ENCODE results near the gene GPR155.

GPR155 gene

GRCh38 chr2:174438146-174438886 is 48.5 kb downstream of the GPR155 start:
- Histone ChIP-seq H3K4me1 (ENCODE audit: insufficient read depth, low read length, poor library complexity, severe bottlenecking) (no peaks in the 10 kb centered on the region), H3K9me3 (ENCODE audit: insufficient read depth, low read depth, low read length) (no peaks in the 10 kb centered on the region), H2AFZ (ENCODE audit: low read length) (no peak overlapping the region), H4K20me1 (ENCODE audit: insufficient read depth, low read length, poor library complexity, severe bottlenecking) (no peaks in the 10 kb centered on the region), H3K79me2 (ENCODE audit: insufficient read depth, low read length) (no peaks in the 10 kb centered on the region), H3K9ac (ENCODE audit: low read depth, low read length, poor library complexity, severe bottlenecking) (no peak overlapping the region), H3K27me3 (ENCODE audit: insufficient read depth, low read length, poor library complexity, severe bottlenecking) (no peaks in the 10 kb centered on the region), H3K36me3 (ENCODE audit: insufficient read depth, low read length) (no peaks in the 10 kb centered on the region), H3K9me2 (replicated peaks; ENCODE audit: low read depth, low read length) (no peaks in the 10 kb centered on the region), H3K4me3 (ENCODE audit: low read length, poor library complexity, severe bottlenecking) (no peak overlapping the region), H3K4me2 (ENCODE audit: low read depth, low read length, poor library complexity, severe bottlenecking) (no peak overlapping the region), H3F3A (ENCODE audit: low read depth) (no peaks in the 10 kb centered on the region)
- TF ChIP-seq EZH2phosphoT487 (IDR thresholded peaks at IDR 0.05; ENCODE audit: borderline replicate concordance), result no peak
- TF ChIP-seq CTCF (conservative IDR thresholded peaks at IDR 0.05; ENCODE audit: low read length), result no peak

GRCh38 chr2:174436351-174436750 is 50.5 kb downstream of the GPR155 start:
- no peaks in the 10 kb centered on the region for H3K27me3 ChIP-seq (ENCODE audit: insufficient read depth, low read length, poor library complexity, severe bottlenecking)
- no peaks in the 10 kb centered on the region for H3K36me3 ChIP-seq (ENCODE audit: insufficient read depth, low read length)
- H3K4me1 ChIP-seq (ENCODE audit: insufficient read depth, low read length, poor library complexity, severe bottlenecking), result no peaks in the 10 kb centered on the region
- H3K9ac ChIP-seq (ENCODE audit: low read depth, low read length, poor library complexity, severe bottlenecking), result no peak overlapping the region
- TF ChIP-seq EZH2phosphoT487 (IDR thresholded peaks at IDR 0.05; ENCODE audit: borderline replicate concordance), result no peak
- no peak for TF ChIP-seq CTCF (conservative IDR thresholded peaks at IDR 0.05; ENCODE audit: low read length)
- no peaks in the 10 kb centered on the region for H4K20me1 ChIP-seq (ENCODE audit: insufficient read depth, low read length, poor library complexity, severe bottlenecking)
- no peaks in the 10 kb centered on the region for H3K9me2 ChIP-seq (replicated peaks; ENCODE audit: low read depth, low read length)
- no peak overlapping the region for H3K4me3 ChIP-seq (ENCODE audit: low read length, poor library complexity, severe bottlenecking)
- H3K9me3 ChIP-seq (ENCODE audit: insufficient read depth, low read depth, low read length), result no peaks in the 10 kb centered on the region
- H2AFZ ChIP-seq (ENCODE audit: low read length), result no peak overlapping the region
- H3K4me2 ChIP-seq (ENCODE audit: low read depth, low read length, poor library complexity, severe bottlenecking), result no peak overlapping the region
- H3F3A ChIP-seq (ENCODE audit: low read depth), result no peaks in the 10 kb centered on the region
- H3K79me2 ChIP-seq (ENCODE audit: insufficient read depth, low read length), result no peaks in the 10 kb centered on the region

GRCh38 chr2:174431902-174432301 is 54.9 kb downstream of the GPR155 start:
- Histone ChIP-seq H3F3A (ENCODE audit: low read depth) (no peaks in the 10 kb centered on the region), H3K4me1 (ENCODE audit: insufficient read depth, low read length, poor library complexity, severe bottlenecking) (no peaks in the 10 kb centered on the region), H2AFZ (ENCODE audit: low read length) (no peak overlapping the region), H3K4me3 (ENCODE audit: low read length, poor library complexity, severe bottlenecking) (no peak overlapping the region), H3K4me2 (ENCODE audit: low read depth, low read length, poor library complexity, severe bottlenecking) (no peak overlapping the region), H4K20me1 (ENCODE audit: insufficient read depth, low read length, poor library complexity, severe bottlenecking) (no peaks in the 10 kb centered on the region), H3K9ac (ENCODE audit: low read depth, low read length, poor library complexity, severe bottlenecking) (no peak overlapping the region), H3K79me2 (ENCODE audit: insufficient read depth, low read length) (no peaks in the 10 kb centered on the region), H3K36me3 (ENCODE audit: insufficient read depth, low read length) (0 out of 2 replicates have a peak, but pooled peaks cover 4% of the 10 kb centered on the region), H3K9me3 (ENCODE audit: insufficient read depth, low read depth, low read length) (no peaks in the 10 kb centered on the region), H3K9me2 (replicated peaks; ENCODE audit: low read depth, low read length) (no peaks in the 10 kb centered on the region), H3K27me3 (ENCODE audit: insufficient read depth, low read length, poor library complexity, severe bottlenecking) (no peaks in the 10 kb centered on the region)
- no peak for TF ChIP-seq EZH2phosphoT487 (IDR thresholded peaks at IDR 0.05; ENCODE audit: borderline replicate concordance)
- TF ChIP-seq CTCF (conservative IDR thresholded peaks at IDR 0.05; ENCODE audit: low read length), result no peak

All from Loucy (cell line).